Psoas muscle (tissue), 8 donors: ENCODE measurements around the gene LOXL1. TPM values are rescaled to one million over a fixed set of nuclear protein-coding genes. Genes with fewer than 3 reads are reported as not detected.

Source experiments
- ATAC-seq, 4 donors: fragments of 200-7000 bp; cut with Tn5 transposase; one replicate each; pipeline ENCODE4 v1.9.1; 2020; ENCODE audit warnings: moderate library complexity in 3 of 4, mild to moderate bottlenecking in 2 of 4
- DNase-seq, 2 donors: peaks; one replicate each; pipeline ENCODE4 v3.0.0-alpha.2; 2020
- H3K27ac ChIP-seq: fragments of 200-600 bp; one replicate; pipeline ENCODE4 v1.8.0; 2022
- H3K27me3 ChIP-seq, 3 donors: fragments of 200-600 bp in 1 of 3; one replicate each; pipeline versions ENCODE4 v1.6.1 to v1.8.0; 2013 to 2022; ENCODE audit warnings: low read length in 2 of 3, mild to moderate bottlenecking in 2 of 3, moderate library complexity in 1 of 3; ENCODE audit not compliant: insufficient read depth in 3 of 3
- H3K36me3 ChIP-seq, 2 donors: fragments of 200-600 bp in 1 of 2; one replicate each; pipeline versions ENCODE4 v1.6.1 to v1.8.0; 2013 to 2022; ENCODE audit warnings: low read depth in 1 of 2, mild to moderate bottlenecking in 1 of 2, moderate library complexity in 1 of 2; ENCODE audit not compliant: insufficient read depth in 1 of 2
- H3K4me1 ChIP-seq: fragments of 200-600 bp; one replicate; pipeline ENCODE4 v1.8.0; 2022
- H3K4me3 ChIP-seq: fragments of 200-600 bp; one replicate; pipeline ENCODE4 v1.8.0; 2022; ENCODE audit warnings: mild to moderate bottlenecking
- H3K9me3 ChIP-seq: fragments of 200-600 bp; one replicate; pipeline ENCODE4 v1.8.0; 2022
- WGBS, 3 donors: extraction: QIAGEN DNeasy Blood & Tissue Kit; methylation state at CpG; one replicate each; pipeline versions ENCODE4 v1.1.6 to v1.1.7; 2013; 5-methylcytosine and 5-hydroxymethylcytosine counted together
- intact Hi-C, 2 donors: fragments of 100-400 bp; cut with DNase I; formaldehyde crosslinking; loops; one replicate each; pipeline versions ENCODE4 v1.11.0 to v1.14.2; 2022
- polyA plus RNA-seq, 3 donors: library from polyadenylated mRNA; stranded (reverse); fragments of 200-250 nt; gene quantifications; one replicate each; pipeline ENCODE4 v1.2.3, GENCODE V29; 2013
- total RNA-seq, 4 donors: library from RNA; stranded (reverse); fragmentation: NEBNext Ultra II Directional in 2 of 4; extraction: Animal tissue kit (Norgen Biotek cat#: 25700) in 2 of 4; gene quantifications; one replicate each; pipeline versions ENCODE4 v1.2.1 to v1.2.4, GENCODE V29; 2021 to 2023
- TF ChIP-seq, protein P1 (sequence below): fragments of 200-600 bp; IDR thresholded peaks from one replicate; pipeline ENCODE4 v1.8.0; 2022; ENCODE audit warnings: antibody characterized with exemption
- donor health status: healthy with polysubstance abuse.
- donor health status: DM: no; HTN: no; CAD: no; lungs with moderate emphysema.
- donor health status: Bipolar disorder and iron deficiency.
- donor health status: healthy.
- donor health status: DM: yes; HTN: yes; CAD: no.
- donor health status: DM: no; HTN: no; CAD: no.
- donor health status: DM: no; HTN: no; CAD: no.
- donor health status: DM: yes; HTN: yes; CAD: no.

LOXL1 gene
- total and polyA plus RNA-seq, 7 donors = 1.6 to 8.7 (median 5.1) TPM

DNA sequence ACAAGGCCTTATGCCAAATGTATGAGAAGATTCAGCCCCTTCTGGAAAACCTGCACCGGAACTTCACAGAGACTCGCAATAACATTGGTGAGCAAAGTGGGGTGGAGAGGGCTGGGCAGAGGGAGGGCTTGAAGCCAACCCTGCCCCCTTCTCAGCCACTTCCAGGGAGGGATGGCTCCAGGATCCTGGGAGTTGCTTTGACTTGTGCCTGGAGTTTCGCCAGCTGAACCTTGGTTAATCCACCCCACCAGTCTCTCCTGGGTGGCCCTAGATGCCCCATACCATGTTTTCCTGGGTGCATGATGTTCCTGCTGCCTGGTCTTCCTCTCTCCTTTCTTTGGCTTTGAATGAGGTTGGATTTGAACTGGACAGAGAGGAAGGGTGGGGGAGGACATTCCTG lies 42.1 kb upstream of the LOXL1 start:
- no peaks in the 10 kb centered on the region for H3K4me1 ChIP-seq
- no peaks in the 10 kb centered on the region for H3K36me3 ChIP-seq
- DNase-seq = no peak
- intact Hi-C loops = no loop called here
- TF ChIP-seq, protein P1, sequence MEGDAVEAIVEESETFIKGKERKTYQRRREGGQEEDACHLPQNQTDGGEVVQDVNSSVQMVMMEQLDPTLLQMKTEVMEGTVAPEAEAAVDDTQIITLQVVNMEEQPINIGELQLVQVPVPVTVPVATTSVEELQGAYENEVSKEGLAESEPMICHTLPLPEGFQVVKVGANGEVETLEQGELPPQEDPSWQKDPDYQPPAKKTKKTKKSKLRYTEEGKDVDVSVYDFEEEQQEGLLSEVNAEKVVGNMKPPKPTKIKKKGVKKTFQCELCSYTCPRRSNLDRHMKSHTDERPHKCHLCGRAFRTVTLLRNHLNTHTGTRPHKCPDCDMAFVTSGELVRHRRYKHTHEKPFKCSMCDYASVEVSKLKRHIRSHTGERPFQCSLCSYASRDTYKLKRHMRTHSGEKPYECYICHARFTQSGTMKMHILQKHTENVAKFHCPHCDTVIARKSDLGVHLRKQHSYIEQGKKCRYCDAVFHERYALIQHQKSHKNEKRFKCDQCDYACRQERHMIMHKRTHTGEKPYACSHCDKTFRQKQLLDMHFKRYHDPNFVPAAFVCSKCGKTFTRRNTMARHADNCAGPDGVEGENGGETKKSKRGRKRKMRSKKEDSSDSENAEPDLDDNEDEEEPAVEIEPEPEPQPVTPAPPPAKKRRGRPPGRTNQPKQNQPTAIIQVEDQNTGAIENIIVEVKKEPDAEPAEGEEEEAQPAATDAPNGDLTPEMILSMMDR = no peak
- no peak overlapping the region for H3K27ac ChIP-seq
- 56 to 83% (median 61%) methylated on average over 3 of the region's 3 CpGs for WGBS, 3 donors
- peaks cover 0 to 7% (median 0%) of the 10 kb centered on the region in 3 donors for H3K27me3 ChIP-seq
- no peak overlapping the region for H3K4me3 ChIP-seq
- ATAC-seq = no peak
- no peaks in the 10 kb centered on the region for H3K9me3 ChIP-seq

GRCh38 chr15:73885954-73886700 lies 40.1 kb upstream of the LOXL1 start:
- DNase-seq = no peak
- intact Hi-C loops = no loop called here

GRCh38 chr15:73886717-73887345 lies 39.4 kb upstream of the LOXL1 start:
- no peaks in the 10 kb centered on the region for H3K9me3 ChIP-seq
- intact Hi-C loops = no loop called here

More at GRCh38 chr15:73885954-73886700, 40.1 kb upstream of the LOXL1 start:
- TF ChIP-seq, protein P1 = no peak
- Histone ChIP-seq H3K4me3 (no peak overlapping the region), H3K27ac (no peak overlapping the region), H3K27me3 (peaks cover 0 to 7% (median 4%) of the 10 kb centered on the region in 3 donors), H3K9me3 (no peaks in the 10 kb centered on the region), H3K36me3 (no peaks in the 10 kb centered on the region), H3K4me1 (no peaks in the 10 kb centered on the region)
- WGBS, 3 donors = 82 to 86% (median 84%) methylated on average over 9 of the region's 9 CpGs
- no peak for ATAC-seq

DNA sequence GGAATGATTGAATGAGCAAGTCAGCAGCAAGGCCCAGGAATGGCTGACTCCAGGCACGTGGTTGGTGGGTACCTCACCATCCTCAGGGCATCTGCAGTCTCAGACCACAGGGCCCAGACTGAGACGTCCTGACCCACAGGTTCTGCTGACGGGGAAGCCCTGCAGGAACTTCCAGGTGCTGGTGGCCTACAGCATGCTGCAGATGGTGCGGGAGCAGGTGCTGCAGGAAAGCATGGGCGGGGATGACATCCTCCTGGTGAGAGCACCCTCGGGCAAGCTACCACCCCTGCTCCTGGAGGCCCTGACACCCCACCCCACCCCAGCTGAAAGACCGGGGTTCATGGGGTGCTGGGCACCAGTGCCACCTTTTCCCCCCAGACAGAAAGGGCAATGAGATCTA lies 38.8 kb upstream of the LOXL1 start:
- H3K27ac ChIP-seq = no peak overlapping the region
- no peak overlapping the region for H3K4me3 ChIP-seq
- no peaks in the 10 kb centered on the region for H3K36me3 ChIP-seq
- H3K27me3 ChIP-seq = peaks cover 0 to 9% (median 5%) of the 10 kb centered on the region in 3 donors
- intact Hi-C loops = no loop called here
- 77 to 84% (median 81%) methylated on average over 7 of the region's 7 CpGs for WGBS, 3 donors
- DNase-seq (no peak), ATAC-seq (no peak)
- H3K9me3 ChIP-seq = no peaks in the 10 kb centered on the region
- TF ChIP-seq, protein P1 = no peak
- no peaks in the 10 kb centered on the region for H3K4me1 ChIP-seq

More at GRCh38 chr15:73886717-73887345, 39.4 kb upstream of the LOXL1 start:
- H3K4me3 ChIP-seq = no peak overlapping the region
- no peaks in the 10 kb centered on the region for H3K4me1 ChIP-seq
- peaks cover 0 to 9% (median 5%) of the 10 kb centered on the region in 3 donors for H3K27me3 ChIP-seq
- H3K27ac ChIP-seq = no peak overlapping the region
- peak in 1 of 4 donors; percentile 11 for ATAC-seq
- TF ChIP-seq, protein P1 = no peak
- 79 to 91% (median 83%) methylated on average over 5 of the region's 5 CpGs for WGBS, 3 donors
- no peak for DNase-seq
- H3K36me3 ChIP-seq = no peaks in the 10 kb centered on the region
